ENCODE results near the gene RPF1.

The RPF1 gene

DNA sequence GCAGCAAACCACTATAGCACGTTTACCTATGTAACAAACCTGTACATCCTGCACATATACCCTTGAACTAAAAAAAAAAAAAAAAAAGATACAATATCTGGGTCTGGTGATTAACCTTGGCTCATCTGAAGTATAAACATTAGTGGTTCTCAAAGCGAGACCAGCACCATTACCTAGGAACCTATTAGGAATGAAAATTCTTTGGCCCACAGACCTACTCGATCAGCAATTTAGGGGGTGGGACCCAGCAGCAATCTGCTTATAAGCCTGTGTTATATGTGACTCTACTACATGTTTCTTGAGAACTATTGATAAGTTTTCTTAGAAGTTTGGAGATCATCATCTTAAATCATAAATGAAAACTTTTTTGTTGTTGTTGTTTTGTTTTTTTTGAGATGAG lies 17.4 kb downstream of the RPF1 start:
- TF ChIP-seq RAD21 (IDR thresholded peaks at IDR 0.05; ENCODE audit: low read depth), result no peak
- no peak for TF ChIP-seq FOXM1 (IDR thresholded peaks at IDR 0.05; ENCODE audit: borderline replicate concordance, low read depth)
- TF ChIP-seq TAF1 (IDR thresholded peaks at IDR 0.05; ENCODE audit: low read depth), result no peak
- TF ChIP-seq, protein P1, sequence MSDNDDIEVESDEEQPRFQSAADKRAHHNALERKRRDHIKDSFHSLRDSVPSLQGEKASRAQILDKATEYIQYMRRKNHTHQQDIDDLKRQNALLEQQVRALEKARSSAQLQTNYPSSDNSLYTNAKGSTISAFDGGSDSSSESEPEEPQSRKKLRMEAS (IDR thresholded peaks at IDR 0.05), result no peak
- no peak for TF ChIP-seq YY1 (IDR thresholded peaks at IDR 0.05; ENCODE audit: low read depth)
- TF ChIP-seq CREB1 (IDR thresholded peaks at IDR 0.05; ENCODE audit: low read depth), result no peak
- TF ChIP-seq EGR1 (IDR thresholded peaks at IDR 0.05), result no peak
- no peak for TF ChIP-seq NFIC (IDR thresholded peaks at IDR 0.05)
- TF ChIP-seq, protein P2, sequence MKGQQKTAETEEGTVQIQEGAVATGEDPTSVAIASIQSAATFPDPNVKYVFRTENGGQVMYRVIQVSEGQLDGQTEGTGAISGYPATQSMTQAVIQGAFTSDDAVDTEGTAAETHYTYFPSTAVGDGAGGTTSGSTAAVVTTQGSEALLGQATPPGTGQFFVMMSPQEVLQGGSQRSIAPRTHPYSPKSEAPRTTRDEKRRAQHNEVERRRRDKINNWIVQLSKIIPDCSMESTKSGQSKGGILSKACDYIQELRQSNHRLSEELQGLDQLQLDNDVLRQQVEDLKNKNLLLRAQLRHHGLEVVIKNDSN (IDR thresholded peaks at IDR 0.05), result no peak
- no peak for TF ChIP-seq ZBTB7A (IDR thresholded peaks at IDR 0.05; ENCODE audit: low read depth)
- TF ChIP-seq EP300 (IDR thresholded peaks at IDR 0.05; ENCODE audit: borderline replicate concordance), result no peak
- TF ChIP-seq, protein P3, sequence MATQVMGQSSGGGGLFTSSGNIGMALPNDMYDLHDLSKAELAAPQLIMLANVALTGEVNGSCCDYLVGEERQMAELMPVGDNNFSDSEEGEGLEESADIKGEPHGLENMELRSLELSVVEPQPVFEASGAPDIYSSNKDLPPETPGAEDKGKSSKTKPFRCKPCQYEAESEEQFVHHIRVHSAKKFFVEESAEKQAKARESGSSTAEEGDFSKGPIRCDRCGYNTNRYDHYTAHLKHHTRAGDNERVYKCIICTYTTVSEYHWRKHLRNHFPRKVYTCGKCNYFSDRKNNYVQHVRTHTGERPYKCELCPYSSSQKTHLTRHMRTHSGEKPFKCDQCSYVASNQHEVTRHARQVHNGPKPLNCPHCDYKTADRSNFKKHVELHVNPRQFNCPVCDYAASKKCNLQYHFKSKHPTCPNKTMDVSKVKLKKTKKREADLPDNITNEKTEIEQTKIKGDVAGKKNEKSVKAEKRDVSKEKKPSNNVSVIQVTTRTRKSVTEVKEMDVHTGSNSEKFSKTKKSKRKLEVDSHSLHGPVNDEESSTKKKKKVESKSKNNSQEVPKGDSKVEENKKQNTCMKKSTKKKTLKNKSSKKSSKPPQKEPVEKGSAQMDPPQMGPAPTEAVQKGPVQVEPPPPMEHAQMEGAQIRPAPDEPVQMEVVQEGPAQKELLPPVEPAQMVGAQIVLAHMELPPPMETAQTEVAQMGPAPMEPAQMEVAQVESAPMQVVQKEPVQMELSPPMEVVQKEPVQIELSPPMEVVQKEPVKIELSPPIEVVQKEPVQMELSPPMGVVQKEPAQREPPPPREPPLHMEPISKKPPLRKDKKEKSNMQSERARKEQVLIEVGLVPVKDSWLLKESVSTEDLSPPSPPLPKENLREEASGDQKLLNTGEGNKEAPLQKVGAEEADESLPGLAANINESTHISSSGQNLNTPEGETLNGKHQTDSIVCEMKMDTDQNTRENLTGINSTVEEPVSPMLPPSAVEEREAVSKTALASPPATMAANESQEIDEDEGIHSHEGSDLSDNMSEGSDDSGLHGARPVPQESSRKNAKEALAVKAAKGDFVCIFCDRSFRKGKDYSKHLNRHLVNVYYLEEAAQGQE (IDR thresholded peaks at IDR 0.05; ENCODE audit: low read depth), result no peak
- TF ChIP-seq TEAD4 (IDR thresholded peaks at IDR 0.05), result no peak
- no peak for TF ChIP-seq CEBPB (IDR thresholded peaks at IDR 0.05)
- no peak for TF ChIP-seq TCF12 (IDR thresholded peaks at IDR 0.05; ENCODE audit: low read depth)

DNA sequence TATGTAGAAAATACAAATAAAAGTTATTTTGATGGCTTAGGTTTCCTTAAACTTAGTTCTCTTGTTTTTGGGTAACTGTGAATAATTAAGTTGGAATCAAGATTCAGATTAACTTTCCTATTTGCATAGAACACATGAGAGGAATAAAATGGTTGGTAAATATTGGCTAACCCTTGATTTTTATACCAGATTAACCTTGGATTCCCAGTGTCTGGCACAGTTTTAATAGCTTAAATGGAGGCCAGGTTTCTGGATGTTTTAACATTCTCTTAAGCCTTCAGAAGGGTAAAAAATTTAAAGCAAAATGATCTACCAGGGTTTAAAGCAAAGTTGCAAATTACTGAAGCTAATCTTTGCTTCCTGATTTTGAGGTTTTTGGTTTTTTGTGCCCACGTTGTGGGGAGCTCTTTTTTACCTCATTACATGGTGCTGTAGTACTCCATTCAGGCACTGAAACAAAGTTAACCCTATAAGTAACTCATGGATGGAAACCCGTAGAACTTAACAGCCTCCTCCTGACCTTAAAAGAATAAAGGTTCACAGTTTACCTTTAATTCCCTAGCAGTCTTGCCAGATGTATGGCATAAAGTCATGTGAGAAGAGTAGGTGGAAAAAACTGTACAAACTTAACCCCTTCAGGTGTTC lies 18.7 kb downstream of the RPF1 start:
- TF ChIP-seq FOXM1 (IDR thresholded peaks at IDR 0.05; ENCODE audit: borderline replicate concordance, low read depth), result no peak
- no peak for TF ChIP-seq TAF1 (IDR thresholded peaks at IDR 0.05; ENCODE audit: low read depth)
- TF ChIP-seq, protein P3 (IDR thresholded peaks at IDR 0.05; ENCODE audit: low read depth), result no peak
- TF ChIP-seq, protein P1 (IDR thresholded peaks at IDR 0.05), result no peak
- no peak for TF ChIP-seq CREB1 (IDR thresholded peaks at IDR 0.05; ENCODE audit: low read depth)
- no peak for TF ChIP-seq NFIC (IDR thresholded peaks at IDR 0.05)
- TF ChIP-seq EP300 (IDR thresholded peaks at IDR 0.05; ENCODE audit: borderline replicate concordance), result no peak

DNA sequence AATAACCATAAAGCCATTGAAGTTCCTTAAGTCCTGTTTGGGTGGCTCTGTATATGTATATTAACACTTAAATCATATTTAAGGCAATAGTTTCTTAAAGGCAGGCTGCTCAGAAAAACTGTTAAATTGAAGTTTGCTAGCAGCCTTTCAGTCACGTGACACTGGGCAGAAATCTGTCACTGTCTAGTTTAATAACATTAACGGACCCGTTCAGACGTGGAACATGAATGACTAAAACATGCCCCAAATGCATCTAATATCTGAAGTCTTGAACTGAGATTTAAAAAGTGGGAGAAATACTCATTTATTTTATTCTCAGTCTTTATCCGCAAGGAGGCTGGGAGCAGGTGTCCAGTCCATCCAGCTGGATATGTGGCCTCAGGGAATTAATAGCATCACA lies 23.9 kb downstream of the RPF1 start:
- TF ChIP-seq CREB1 (IDR thresholded peaks at IDR 0.05; ENCODE audit: low read depth) (no peak), RAD21 (IDR thresholded peaks at IDR 0.05; ENCODE audit: low read depth) (no peak)

DNA sequence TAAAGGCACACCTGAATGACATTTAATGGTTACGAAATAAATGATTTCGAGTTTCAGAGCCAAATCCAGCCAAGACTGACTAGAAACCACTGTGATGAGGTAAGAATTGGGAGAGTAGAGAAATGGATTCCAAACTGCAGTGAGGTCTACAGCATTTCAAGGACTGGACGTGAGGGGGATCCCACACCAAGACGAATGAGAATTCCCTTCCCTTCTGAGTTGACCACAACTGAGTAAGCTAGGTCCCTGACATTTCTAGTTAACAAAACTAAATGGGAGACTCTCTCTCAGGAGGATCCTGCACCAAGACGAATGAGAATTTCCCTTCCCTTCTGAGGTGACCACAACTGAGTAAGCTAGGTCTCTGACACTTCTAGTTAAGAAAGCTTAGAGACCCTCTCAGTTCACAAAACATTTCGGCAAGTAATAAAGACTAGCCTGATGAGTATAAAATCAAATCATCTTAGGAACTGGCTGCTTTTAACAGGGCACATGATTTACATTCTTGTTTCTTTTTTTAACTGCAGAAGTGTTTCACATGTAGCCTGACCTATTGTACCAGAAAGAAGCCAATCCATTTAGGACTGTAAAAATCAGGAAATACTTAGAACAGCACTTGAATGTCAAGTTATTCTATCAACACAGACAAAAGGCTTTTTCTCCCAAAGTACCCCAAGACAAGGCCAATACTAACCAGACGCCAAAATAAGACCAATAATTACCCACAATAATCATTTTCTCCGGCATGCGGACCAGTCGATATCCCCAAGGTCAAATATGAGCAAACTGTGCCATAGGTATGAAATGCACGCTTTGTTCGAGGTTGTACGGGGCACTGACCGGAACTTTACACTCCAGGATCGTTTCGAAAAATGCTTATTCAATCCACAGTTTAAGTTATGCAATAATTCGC lies 25.8 kb downstream of the RPF1 start:
- TF ChIP-seq TAF1 (IDR thresholded peaks at IDR 0.05; ENCODE audit: low read depth) (no peak), CEBPB (IDR thresholded peaks at IDR 0.05) (0 out of 2 replicates have a peak, but pooled peaks have one; percentile 30), FOXM1 (IDR thresholded peaks at IDR 0.05; ENCODE audit: borderline replicate concordance, low read depth) (peak; percentile 36; the same call in 1 of the 2 replicates)

DNA sequence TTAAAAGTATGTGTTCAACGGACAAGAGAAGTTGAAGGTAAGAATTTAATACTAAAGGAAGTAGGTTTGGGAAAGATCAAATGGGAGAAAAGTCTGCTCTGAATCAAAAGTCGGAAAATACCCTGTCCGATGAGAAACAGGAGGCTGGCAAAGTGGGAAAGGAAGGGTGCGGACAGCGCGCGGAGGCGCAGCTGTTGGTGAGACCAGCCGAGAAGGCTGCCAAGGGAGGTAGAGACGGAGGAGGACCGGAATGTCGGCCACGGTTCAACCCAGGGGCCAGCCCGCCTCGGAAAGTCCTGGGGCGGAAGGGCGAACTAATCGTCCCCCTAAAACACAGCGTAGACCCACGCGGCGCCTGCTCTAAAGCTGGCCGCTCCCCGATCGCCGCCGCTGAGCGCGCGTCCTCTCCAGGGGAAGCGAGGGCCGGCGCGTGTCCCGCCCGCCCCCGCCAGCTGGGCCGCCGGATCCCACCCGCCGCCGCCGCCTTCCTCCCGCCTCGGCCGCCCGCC lies 26.5 kb downstream of the RPF1 start:
- TF ChIP-seq RAD21 (IDR thresholded peaks at IDR 0.05; ENCODE audit: low read depth) (no peak), TCF12 (IDR thresholded peaks at IDR 0.05; ENCODE audit: low read depth) (no peak), EGR1 (IDR thresholded peaks at IDR 0.05) (no peak), EP300 (IDR thresholded peaks at IDR 0.05; ENCODE audit: borderline replicate concordance) (no peak), TEAD4 (IDR thresholded peaks at IDR 0.05) (no peak), CREB1 (IDR thresholded peaks at IDR 0.05; ENCODE audit: low read depth) (no peak), CEBPB (IDR thresholded peaks at IDR 0.05) (no peak; the same call in 1 of the 2 replicates)

DNA sequence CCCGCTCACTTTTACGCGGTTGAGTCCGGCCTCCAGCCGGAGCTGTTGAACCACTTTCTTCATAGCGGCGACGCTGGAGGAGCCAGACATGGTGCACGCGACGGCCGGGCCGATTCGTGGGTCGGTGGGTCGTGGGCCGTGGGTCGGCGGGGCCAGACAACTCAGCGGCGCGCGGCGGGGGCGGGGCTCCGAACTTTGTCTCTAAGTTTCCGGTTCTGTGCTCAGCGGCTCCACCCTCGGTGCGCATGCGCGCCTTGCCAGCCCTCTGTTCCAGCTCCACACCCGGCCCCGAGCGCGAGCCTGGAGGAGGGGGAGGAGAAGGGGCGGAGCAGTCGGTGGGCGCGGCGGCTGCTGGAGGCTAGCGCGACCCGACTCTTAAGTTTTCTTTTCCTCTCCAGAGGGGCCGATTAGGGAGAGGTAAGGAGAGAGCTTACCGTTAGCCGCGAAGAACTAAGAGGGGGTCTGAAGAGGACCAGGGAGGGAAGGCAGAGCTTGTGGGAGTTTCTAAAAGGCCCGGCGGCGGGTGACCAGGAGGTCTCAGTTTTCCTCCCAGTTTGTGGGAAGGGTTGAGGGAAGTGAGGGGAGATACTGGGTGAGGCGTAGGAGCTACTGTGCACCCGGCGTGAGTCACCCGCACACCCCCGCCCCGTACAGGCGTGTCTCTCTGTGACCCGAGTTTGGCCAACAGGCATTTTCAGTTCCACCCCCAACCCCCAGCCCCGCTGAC lies 27.1 kb downstream of the RPF1 start, which contains the start of the genes GNG5 and SPATA1:
GNG5 (minus strand) TSS at position 580 of the 727 bp plus-strand sequence; CDS start at position 90, 490 bp downstream.
SPATA1 (plus strand) TSS at position 385 of the 727 bp plus-strand sequence. CDS start 9,974 bp downstream, outside the sequence.
- TF ChIP-seq, protein P3 (IDR thresholded peaks at IDR 0.05; ENCODE audit: low read depth), result no peak
- TF ChIP-seq EP300 (IDR thresholded peaks at IDR 0.05; ENCODE audit: borderline replicate concordance) (0 out of 2 replicates have a peak, but pooled peaks have one; percentile 14), ZBTB7A (IDR thresholded peaks at IDR 0.05; ENCODE audit: low read depth) (peak; percentile 3), CREB1 (IDR thresholded peaks at IDR 0.05; ENCODE audit: low read depth) (no peak), EGR1 (IDR thresholded peaks at IDR 0.05) (peak; percentile 84), TEAD4 (IDR thresholded peaks at IDR 0.05) (no peak), TCF12 (IDR thresholded peaks at IDR 0.05; ENCODE audit: low read depth) (peak; percentile 58; the same call in 1 of the 2 replicates), NFIC (IDR thresholded peaks at IDR 0.05) (no peak), TAF1 (IDR thresholded peaks at IDR 0.05; ENCODE audit: low read depth) (peak; percentile 50; the same call in 1 of the 2 replicates), RAD21 (IDR thresholded peaks at IDR 0.05; ENCODE audit: low read depth) (no peak), FOXM1 (IDR thresholded peaks at IDR 0.05; ENCODE audit: borderline replicate concordance, low read depth) (peak; percentile 47; the same call in 1 of the 2 replicates)
- TF ChIP-seq, protein P1 (IDR thresholded peaks at IDR 0.05), result peak; percentile 42
- TF ChIP-seq, protein P2 (IDR thresholded peaks at IDR 0.05), result no peak

All from Ishikawa (cell line).